ENCODE measurements around the gene JARID2. TPM values are rescaled to one million over a fixed set of nuclear protein-coding genes. Genes with fewer than 3 reads are reported as not detected.

The JARID2 gene
- polyA plus RNA-seq, 1 of the 3 experiments (the other 2 are of a cell fraction): 3.4 TPM

DNA sequence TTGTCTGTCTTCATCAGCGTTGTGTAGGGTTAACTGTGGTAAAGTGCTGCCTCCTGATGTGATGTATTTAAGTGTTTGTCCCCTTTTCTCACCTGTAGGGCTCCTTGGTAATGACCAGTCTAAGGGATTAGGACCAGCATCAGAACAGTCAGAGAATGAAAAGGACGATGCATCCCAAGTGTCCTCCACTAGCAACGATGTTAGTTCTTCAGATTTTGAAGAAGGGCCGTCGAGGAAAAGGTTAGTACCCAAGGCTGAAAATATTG is 164.2 kb downstream of the JARID2 start (continued):
- no peak for TF ChIP-seq NRF1 (IDR thresholded peaks at IDR 0.05; ENCODE audit: low read depth, low read length)

DNA sequence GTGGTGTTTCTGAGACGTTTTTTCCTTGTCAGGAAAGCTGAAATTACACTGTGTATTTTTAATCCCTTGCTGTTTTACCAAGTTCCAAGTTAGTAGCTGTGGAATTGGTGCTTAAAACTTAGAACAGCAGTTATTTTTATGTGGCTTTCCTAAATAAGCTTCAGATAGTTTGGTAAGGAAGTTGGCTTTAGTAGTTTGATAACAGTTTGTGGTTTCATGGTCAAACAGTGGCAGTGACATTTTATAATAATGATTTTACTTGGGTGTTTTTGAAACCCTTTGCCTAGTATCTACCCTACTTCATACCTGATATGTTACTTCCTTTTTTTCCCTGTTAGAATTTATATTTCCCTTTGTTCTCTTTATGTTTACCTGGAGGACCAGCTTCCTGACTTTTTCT is 164.9 kb downstream of the JARID2 start:
- Histone ChIP-seq H3K4me3 (ENCODE audit: low read depth in 2 of 2, low read length in 1 of 2) (no peak overlapping the region), H3K9me3 (no peaks in the 10 kb centered on the region), H3K79me2 (ENCODE audit: insufficient read depth) (0 out of 2 replicates have a peak, but pooled peaks cover 6% of the 10 kb centered on the region), H3K27ac (ENCODE audit: low read depth in 2 of 2, low read length in 1 of 2) (no peak overlapping the region), H3K4me1 (ENCODE audit: control insufficient read depth in 1 of 2, insufficient read depth in 2 of 2, low read depth in 1 of 2, low read length in 1 of 2) (peaks cover 0 to 8% of the 10 kb centered on the region in 2 experiments; a peak in 2 of 4 replicates), H3F3A (replicated peaks; ENCODE audit: insufficient read depth) (no peaks in the 10 kb centered on the region), H3K9ac (no peak overlapping the region), H3K36me3 (replicated peaks in 1 of 2; ENCODE audit: control insufficient read depth in 1 of 2, insufficient read depth in 2 of 2, low read length in 1 of 2) (no peaks in the 10 kb centered on the region), H2AFZ (ENCODE audit: low read depth) (no peak overlapping the region), H3K9me2 (no peaks in the 10 kb centered on the region), H4K20me1 (ENCODE audit: insufficient read depth) (peaks cover 8% of the 10 kb centered on the region; the same call in 1 of the 2 replicates), H3K27me3 (ENCODE audit: insufficient read depth) (no peaks in the 10 kb centered on the region), H3K4me2 (no peak overlapping the region)
- WGBS (ENCODE audit: low lambda C conversion rate): 55% methylated on average over 1 of the region's 1 CpG
- DNase-seq: no peak
- POLR2A ChIA-PET: no interaction called here
- TF ChIP-seq TAF1 (IDR thresholded peaks at IDR 0.05; ENCODE audit: borderline replicate concordance, low read depth, low read length) (no peak), SIN3A (IDR thresholded peaks at IDR 0.05; ENCODE audit: borderline replicate concordance, low read depth, low read length) (no peak), MXI1 (IDR thresholded peaks at IDR 0.05; ENCODE audit: low read depth, low read length) (no peak), FOXM1 (IDR thresholded peaks at IDR 0.05; ENCODE audit: low read depth) (no peak)
- TF ChIP-seq, protein P1, sequence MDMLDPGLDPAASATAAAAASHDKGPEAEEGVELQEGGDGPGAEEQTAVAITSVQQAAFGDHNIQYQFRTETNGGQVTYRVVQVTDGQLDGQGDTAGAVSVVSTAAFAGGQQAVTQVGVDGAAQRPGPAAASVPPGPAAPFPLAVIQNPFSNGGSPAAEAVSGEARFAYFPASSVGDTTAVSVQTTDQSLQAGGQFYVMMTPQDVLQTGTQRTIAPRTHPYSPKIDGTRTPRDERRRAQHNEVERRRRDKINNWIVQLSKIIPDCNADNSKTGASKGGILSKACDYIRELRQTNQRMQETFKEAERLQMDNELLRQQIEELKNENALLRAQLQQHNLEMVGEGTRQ (IDR thresholded peaks at IDR 0.05; ENCODE audit: borderline replicate concordance, low read depth, low read length): no peak
- TF ChIP-seq, protein P2, sequence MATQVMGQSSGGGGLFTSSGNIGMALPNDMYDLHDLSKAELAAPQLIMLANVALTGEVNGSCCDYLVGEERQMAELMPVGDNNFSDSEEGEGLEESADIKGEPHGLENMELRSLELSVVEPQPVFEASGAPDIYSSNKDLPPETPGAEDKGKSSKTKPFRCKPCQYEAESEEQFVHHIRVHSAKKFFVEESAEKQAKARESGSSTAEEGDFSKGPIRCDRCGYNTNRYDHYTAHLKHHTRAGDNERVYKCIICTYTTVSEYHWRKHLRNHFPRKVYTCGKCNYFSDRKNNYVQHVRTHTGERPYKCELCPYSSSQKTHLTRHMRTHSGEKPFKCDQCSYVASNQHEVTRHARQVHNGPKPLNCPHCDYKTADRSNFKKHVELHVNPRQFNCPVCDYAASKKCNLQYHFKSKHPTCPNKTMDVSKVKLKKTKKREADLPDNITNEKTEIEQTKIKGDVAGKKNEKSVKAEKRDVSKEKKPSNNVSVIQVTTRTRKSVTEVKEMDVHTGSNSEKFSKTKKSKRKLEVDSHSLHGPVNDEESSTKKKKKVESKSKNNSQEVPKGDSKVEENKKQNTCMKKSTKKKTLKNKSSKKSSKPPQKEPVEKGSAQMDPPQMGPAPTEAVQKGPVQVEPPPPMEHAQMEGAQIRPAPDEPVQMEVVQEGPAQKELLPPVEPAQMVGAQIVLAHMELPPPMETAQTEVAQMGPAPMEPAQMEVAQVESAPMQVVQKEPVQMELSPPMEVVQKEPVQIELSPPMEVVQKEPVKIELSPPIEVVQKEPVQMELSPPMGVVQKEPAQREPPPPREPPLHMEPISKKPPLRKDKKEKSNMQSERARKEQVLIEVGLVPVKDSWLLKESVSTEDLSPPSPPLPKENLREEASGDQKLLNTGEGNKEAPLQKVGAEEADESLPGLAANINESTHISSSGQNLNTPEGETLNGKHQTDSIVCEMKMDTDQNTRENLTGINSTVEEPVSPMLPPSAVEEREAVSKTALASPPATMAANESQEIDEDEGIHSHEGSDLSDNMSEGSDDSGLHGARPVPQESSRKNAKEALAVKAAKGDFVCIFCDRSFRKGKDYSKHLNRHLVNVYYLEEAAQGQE (IDR thresholded peaks at IDR 0.05; ENCODE audit: low read depth, low read length): no peak
- CTCF ChIA-PET: interaction anchor here (0.9 to 1.9 kb wide), 3 partner anchors 10 to 31 kb away, joined by 3 to 4 read pairs (median 4); no protein-coding TSS in a partner anchor

DNA sequence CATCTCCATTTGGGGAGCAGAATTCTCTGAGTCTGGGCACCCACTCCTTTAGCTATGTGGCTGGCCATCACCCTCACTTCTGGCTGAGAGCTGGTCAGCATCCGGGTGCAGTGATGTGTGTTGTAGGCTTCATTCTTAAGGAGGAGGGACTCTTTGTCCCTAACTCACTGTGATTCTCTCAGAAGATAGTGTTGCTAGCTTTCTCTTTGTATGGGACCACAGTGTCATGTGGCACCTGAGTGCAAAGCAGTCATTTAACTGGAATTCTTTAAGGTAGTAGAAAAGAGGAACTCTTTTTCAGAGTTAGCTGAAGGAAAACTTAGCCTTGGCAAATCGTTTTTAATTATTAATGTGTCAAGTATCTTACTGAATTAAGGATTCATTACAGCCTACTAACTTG is 165.9 kb downstream of the JARID2 start:
- WGBS (ENCODE audit: low lambda C conversion rate): 67% methylated on average over 2 of the region's 2 CpGs
- Histone ChIP-seq H3F3A (replicated peaks; ENCODE audit: insufficient read depth) (no peaks in the 10 kb centered on the region), H3K79me2 (ENCODE audit: insufficient read depth) (0 out of 2 replicates have a peak, but pooled peaks cover 3% of the 10 kb centered on the region), H4K20me1 (ENCODE audit: insufficient read depth) (peaks cover 8% of the 10 kb centered on the region; the same call in 1 of the 2 replicates), H3K9me2 (no peaks in the 10 kb centered on the region), H3K9me3 (no peaks in the 10 kb centered on the region), H3K27me3 (ENCODE audit: insufficient read depth) (no peaks in the 10 kb centered on the region), H3K9ac (no peak overlapping the region), H3K27ac (ENCODE audit: low read depth in 2 of 2, low read length in 1 of 2) (no peak overlapping the region), H3K4me1 (ENCODE audit: control insufficient read depth in 1 of 2, insufficient read depth in 2 of 2, low read depth in 1 of 2, low read length in 1 of 2) (peaks cover 0 to 5% of the 10 kb centered on the region in 2 experiments; a peak in 2 of 4 replicates), H3K4me3 (ENCODE audit: low read depth in 2 of 2, low read length in 1 of 2) (no peak overlapping the region), H2AFZ (ENCODE audit: low read depth) (no peak overlapping the region), H3K4me2 (no peak overlapping the region), H3K36me3 (replicated peaks in 1 of 2; ENCODE audit: control insufficient read depth in 1 of 2, insufficient read depth in 2 of 2, low read length in 1 of 2) (no peaks in the 10 kb centered on the region)
- ChIA-PET CTCF (interaction anchor here (0.9 to 3.0 kb wide), 4 partner anchors 9 to 30 kb away, joined by 3 to 10 read pairs (median 4); no protein-coding TSS in a partner anchor), POLR2A (no interaction called here)
- DNase-seq: no peak
- TF ChIP-seq RAD21 (IDR thresholded peaks at IDR 0.05; ENCODE audit: low read length) (no peak), FOXJ3 (CRISPR knock-in tag; IDR thresholded peaks at IDR 0.05) (no peak), TEAD4 (IDR thresholded peaks at IDR 0.05; ENCODE audit: borderline replicate concordance, insufficient read depth) (no peak), TAF1 (IDR thresholded peaks at IDR 0.05; ENCODE audit: borderline replicate concordance, low read depth, low read length) (no peak), NRF1 (IDR thresholded peaks at IDR 0.05; ENCODE audit: low read depth, low read length) (no peak), RCOR1 (IDR thresholded peaks at IDR 0.05; ENCODE audit: low read length) (no peak), SMC3 (IDR thresholded peaks at IDR 0.05; ENCODE audit: low read depth, low read length) (no peak)
- TF ChIP-seq, protein P3, sequence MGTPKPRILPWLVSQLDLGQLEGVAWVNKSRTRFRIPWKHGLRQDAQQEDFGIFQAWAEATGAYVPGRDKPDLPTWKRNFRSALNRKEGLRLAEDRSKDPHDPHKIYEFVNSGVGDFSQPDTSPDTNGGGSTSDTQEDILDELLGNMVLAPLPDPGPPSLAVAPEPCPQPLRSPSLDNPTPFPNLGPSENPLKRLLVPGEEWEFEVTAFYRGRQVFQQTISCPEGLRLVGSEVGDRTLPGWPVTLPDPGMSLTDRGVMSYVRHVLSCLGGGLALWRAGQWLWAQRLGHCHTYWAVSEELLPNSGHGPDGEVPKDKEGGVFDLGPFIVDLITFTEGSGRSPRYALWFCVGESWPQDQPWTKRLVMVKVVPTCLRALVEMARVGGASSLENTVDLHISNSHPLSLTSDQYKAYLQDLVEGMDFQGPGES (IDR thresholded peaks at IDR 0.05; ENCODE audit: low read depth, low read length): no peak
- TF ChIP-seq, protein P1 (IDR thresholded peaks at IDR 0.05; ENCODE audit: borderline replicate concordance, low read depth, low read length): no peak
- TF ChIP-seq, protein P2 (IDR thresholded peaks at IDR 0.05; ENCODE audit: low read depth, low read length): no peak

Data from SK-N-SH (cell line).